Glutamatergic neuron (in vitro differentiated cells): ENCODE data around the gene U2AF1L4. TPM values are rescaled to one million over a fixed set of nuclear protein-coding genes. Genes with fewer than 3 reads are reported as not detected.

Experiments used
- DNase-seq: peaks from one replicate; pipeline ENCODE4 v3.0.0; 2022
- H3K27ac Mint-ChIP-seq: one replicate; pipeline ENCODE4 v1.8.0; 2020; ENCODE audit warnings: mild to moderate bottlenecking, mixed read lengths, inconsistent platforms; ENCODE audit not compliant: unreplicated experiment
- H3K27me3 Mint-ChIP-seq: one replicate; pipeline ENCODE4 v1.8.0; 2020; ENCODE audit warnings: mild to moderate bottlenecking, moderate library complexity, mixed read lengths, inconsistent platforms; ENCODE audit not compliant: unreplicated experiment
- H3K36me3 Mint-ChIP-seq: one replicate; pipeline ENCODE4 v1.8.0; 2020; ENCODE audit warnings: mild to moderate bottlenecking, mixed read lengths, inconsistent platforms; ENCODE audit not compliant: unreplicated experiment
- H3K4me1 Mint-ChIP-seq: one replicate; pipeline ENCODE4 v1.8.0; 2020; ENCODE audit warnings: mild to moderate bottlenecking, low read depth, mixed read lengths, inconsistent platforms; ENCODE audit not compliant: unreplicated experiment
- H3K4me3 Mint-ChIP-seq: one replicate; pipeline ENCODE4 v1.8.0; 2020; ENCODE audit warnings: mild to moderate bottlenecking, mixed read lengths, inconsistent platforms; ENCODE audit not compliant: unreplicated experiment
- H3K9me3 Mint-ChIP-seq: one replicate; pipeline ENCODE4 v1.8.0; 2020; ENCODE audit warnings: mild to moderate bottlenecking, moderate library complexity, mixed read lengths, inconsistent platforms; ENCODE audit not compliant: unreplicated experiment
- CTCF ChIP-seq: fragments of 200-600 bp; sonication (generic); IDR thresholded peaks from one replicate; pipeline ENCODE4 v1.5.0; 2021; ENCODE audit not compliant: partially characterized antibody, unreplicated experiment
- total RNA-seq: library from RNA; stranded (reverse); fragmentation: NEBNext Ultra II Directional; extraction: Animal tissue kit (Norgen Biotek cat#: 25700); gene quantifications from one replicate; pipeline ENCODE4 v1.2.1, GENCODE V29; 2021; ENCODE audit not compliant: unreplicated experiment

The U2AF1L4 gene
- total RNA-seq, 1 donor from 2014 or later: 24.3 TPM

- Mint-ChIP-seq H3K36me3 (no peaks in the 10 kb centered on the region), H3K27me3 (peaks cover 10% of the 10 kb centered on the region), H3K4me3 (no peak overlapping the region), H3K4me1 (peaks cover 1% of the 10 kb centered on the region), H3K9me3 (no peaks in the 10 kb centered on the region), H3K27ac (no peak overlapping the region)
- DNase-seq: no peak
- TF ChIP-seq CTCF: no peak
Observed at GRCh38 chr19:35766571-35767104, 21.4 kb upstream of the U2AF1L4 start.

- Mint-ChIP-seq H3K4me1 (peaks cover 1% of the 10 kb centered on the region), H3K36me3 (no peaks in the 10 kb centered on the region), H3K27ac (no peak overlapping the region), H3K9me3 (no peaks in the 10 kb centered on the region), H3K27me3 (peaks cover 7% of the 10 kb centered on the region), H3K4me3 (no peak overlapping the region)
- no peak for DNase-seq
- no peak for TF ChIP-seq CTCF
Observed at GRCh38 chr19:35764432-35765315, 19.5 kb upstream of the U2AF1L4 start.

GRCh38 chr19:35760711-35761349 is 15.6 kb upstream of the U2AF1L4 start:
- peaks cover 10% of the 10 kb centered on the region for H3K9me3 Mint-ChIP-seq
- H3K27ac Mint-ChIP-seq: no peak overlapping the region
- DNase-seq: no peak
- no peaks in the 10 kb centered on the region for H3K36me3 Mint-ChIP-seq
- TF ChIP-seq CTCF: no peak
- peaks cover 9% of the 10 kb centered on the region for H3K4me1 Mint-ChIP-seq
- peaks cover 8% of the 10 kb centered on the region for H3K27me3 Mint-ChIP-seq
- H3K4me3 Mint-ChIP-seq: no peak overlapping the region

GRCh38 chr19:35759697-35760096 is 14.5 kb upstream of the U2AF1L4 start:
- DNase-seq: no peak
- TF ChIP-seq CTCF: no peak
- Mint-ChIP-seq H3K27ac (peak overlapping the region; percentile 62), H3K4me1 (peaks cover 13% of the 10 kb centered on the region), H3K27me3 (peaks cover 11% of the 10 kb centered on the region), H3K9me3 (peaks cover 13% of the 10 kb centered on the region), H3K4me3 (peak overlapping the region; percentile 92), H3K36me3 (no peaks in the 10 kb centered on the region)
